ENCODE measurements around the gene FAM222B. TPM values are rescaled to one million over a fixed set of nuclear protein-coding genes. Genes with fewer than 3 reads are reported as not detected.

The FAM222B gene
- total and polyA plus RNA-seq, 9 of the 15 experiments (the other 6 are each of a cell fraction or from before 2014, with no cell fraction given): 4.0 to 34.6 (median 7.5) TPM

DNA sequence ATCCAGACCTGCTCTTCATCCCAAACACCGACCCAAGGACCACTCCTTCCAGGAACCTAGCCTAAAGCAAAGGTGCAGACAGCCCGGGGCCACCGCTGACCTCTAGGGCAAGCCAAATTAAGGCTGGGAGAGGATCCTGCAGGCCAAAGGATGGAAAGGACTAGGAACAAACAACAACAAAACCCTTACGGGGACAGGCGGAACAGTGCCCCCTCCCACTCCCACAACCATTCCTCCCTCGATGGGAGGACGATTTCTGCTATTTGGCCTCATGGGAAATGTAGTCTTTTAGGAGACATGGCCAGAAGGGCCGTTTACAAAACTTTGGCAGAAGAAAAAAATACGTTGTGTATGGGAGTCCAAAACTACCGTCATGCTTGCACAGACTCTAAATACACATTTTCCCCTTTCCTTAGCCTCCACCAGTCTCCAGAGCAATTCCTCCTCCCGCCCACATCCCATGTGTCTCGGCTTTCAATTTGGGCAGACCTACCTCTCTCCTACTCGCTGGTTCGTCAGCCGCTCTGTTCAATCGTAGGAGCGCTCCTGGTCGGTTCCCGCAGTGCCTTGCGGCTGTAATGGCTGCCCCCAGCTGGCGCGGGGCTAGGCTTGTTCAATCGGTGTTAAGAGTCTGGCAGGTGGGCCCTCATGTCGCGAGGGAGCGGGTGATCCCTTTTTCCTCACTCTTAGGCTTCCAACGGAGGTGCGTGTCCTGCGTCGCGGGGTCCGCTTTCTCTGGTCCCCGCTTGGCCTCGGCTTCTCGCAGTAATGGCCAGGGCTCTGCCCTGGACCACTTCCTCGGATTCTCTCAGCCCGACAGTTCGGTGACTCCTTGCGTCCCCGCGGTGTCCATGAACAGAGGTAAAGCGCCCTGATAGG, 12.1 kb upstream of the FAM222B start, which contains the start of gene ERAL1 (continued):
- no peak for TF ChIP-seq POLR3A (IDR thresholded peaks at IDR 0.05; ENCODE audit: borderline replicate concordance, extremely low read depth, insufficient read depth, insufficient read length)
- no peak for TF ChIP-seq ZNF707 (CRISPR knock-in tag; conservative IDR thresholded peaks at IDR 0.05)
- TF ChIP-seq ZNF79 (CRISPR knock-in tag; IDR thresholded peaks at IDR 0.05; ENCODE audit: low read depth): no peak
- peak; percentile 73 for TF ChIP-seq ZNF263 (CRISPR knock-in tag; IDR thresholded peaks at IDR 0.05; ENCODE audit: borderline replicate concordance)
- no peak for TF ChIP-seq GABPB2 (CRISPR knock-in tag; conservative IDR thresholded peaks at IDR 0.05)
- peak; percentile 93 for TF ChIP-seq TBP (optimal IDR thresholded peaks at IDR 0.05; ENCODE audit: low read depth, low read length)
- peak; percentile 82 for TF ChIP-seq NFRKB (IDR thresholded peaks at IDR 0.05; ENCODE audit: low read depth)
- TF ChIP-seq SUPT5H (IDR thresholded peaks at IDR 0.05): peak; percentile 94
- TF ChIP-seq FOXJ2 (tag; IDR thresholded peaks at IDR 0.05): 0 out of 2 replicates have a peak, but pooled peaks have one; percentile 25
- TF ChIP-seq NCOA6 (IDR thresholded peaks at IDR 0.05): no peak
- TF ChIP-seq E2F5 (CRISPR knock-in tag; IDR thresholded peaks at IDR 0.05): no peak
- no peak for TF ChIP-seq TCF15 (CRISPR knock-in tag; IDR thresholded peaks at IDR 0.05)
- TF ChIP-seq CEBPB (tag; IDR thresholded peaks at IDR 0.05): no peak
- 0 out of 2 replicates have a peak, but pooled peaks have one; percentile 13 for TF ChIP-seq ETV5 (CRISPR knock-in tag; IDR thresholded peaks at IDR 0.05; ENCODE audit: low read depth)
- TF ChIP-seq MAFG (tag; conservative IDR thresholded peaks at IDR 0.05): no peak
- TF ChIP-seq FOS (IDR thresholded peaks at IDR 0.05; ENCODE audit: extremely low read depth, insufficient read length): peak; percentile 47
- 0 out of 4 replicates have a peak, but pooled peaks of 1 of the 2 experiments have one; percentile 3 for TF ChIP-seq RAD21 (CRISPR knock-in tag; conservative IDR thresholded peaks at IDR 0.05 in 1 of 2, IDR thresholded peaks at IDR 0.05 in 1 of 2)
- no peak for TF ChIP-seq CREB5 (CRISPR knock-in tag; IDR thresholded peaks at IDR 0.05)
- TF ChIP-seq, protein P1, sequence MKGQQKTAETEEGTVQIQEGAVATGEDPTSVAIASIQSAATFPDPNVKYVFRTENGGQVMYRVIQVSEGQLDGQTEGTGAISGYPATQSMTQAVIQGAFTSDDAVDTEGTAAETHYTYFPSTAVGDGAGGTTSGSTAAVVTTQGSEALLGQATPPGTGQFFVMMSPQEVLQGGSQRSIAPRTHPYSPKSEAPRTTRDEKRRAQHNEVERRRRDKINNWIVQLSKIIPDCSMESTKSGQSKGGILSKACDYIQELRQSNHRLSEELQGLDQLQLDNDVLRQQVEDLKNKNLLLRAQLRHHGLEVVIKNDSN (CRISPR knock-in tag; IDR thresholded peaks at IDR 0.05): no peak
- TF ChIP-seq CHCHD3 (CRISPR knock-in tag; IDR thresholded peaks at IDR 0.05): no peak
- peak; percentile 54 for TF ChIP-seq TCF7L2 (IDR thresholded peaks at IDR 0.05; ENCODE audit: low read depth, low read length)
- no peak; the same call in 1 of the 2 replicates for TF ChIP-seq TGIF2 (CRISPR knock-in tag; IDR thresholded peaks at IDR 0.05)

All from K562 (cell line).